Breast epithelium (tissue), 4 donors: ENCODE results near the gene OSER1. TPM values are rescaled to one million over a fixed set of nuclear protein-coding genes. Genes with fewer than 3 reads are reported as not detected.

Experiments used
- DNase-seq, 2 donors: peaks; one replicate each; pipeline ENCODE4 v3.0.0-alpha.2; 2019; ENCODE audit warnings: low spot score in 2 of 2
- H3K27ac ChIP-seq, 2 donors: fragments of 200-600 bp; sonication (generic) in 1 of 2; one replicate each; pipeline ENCODE4 v1.5.1; 2016 to 2019; ENCODE audit warnings: mild to moderate bottlenecking in 1 of 2
- H3K27me3 ChIP-seq, 2 donors: fragments of 200-600 bp; sonication (generic) in 1 of 2; one replicate each; pipeline versions ENCODE4 v1.5.1 to v1.6.0; 2017 to 2019; ENCODE audit warnings: control low read depth in 1 of 2, mild to moderate bottlenecking in 1 of 2
- H3K36me3 ChIP-seq: fragments of 200-600 bp; one replicate; pipeline ENCODE4 v1.5.1; 2019
- H3K4me1 ChIP-seq, 2 donors: fragments of 200-600 bp; sonication (generic); one replicate each; pipeline ENCODE4 v1.5.1; 2016 to 2019; ENCODE audit warnings: control low read depth in 1 of 2
- H3K4me3 ChIP-seq, 3 donors: fragments of 200-600 bp; sonication (generic); 1 replicate in 2 of 3; 2 replicates in 1 of 3; pipeline ENCODE4 v1.5.1; 2016 to 2019; ENCODE audit warnings: mild to moderate bottlenecking in 3 of 3, moderate library complexity in 2 of 3
- H3K9me3 ChIP-seq, 2 donors: fragments of 200-600 bp; sonication (generic) in 1 of 2; one replicate each; pipeline ENCODE4 v1.5.1; 2016 to 2019; ENCODE audit warnings: control low read depth in 1 of 2
- POLR2A ChIP-seq: fragments of 450-650 bp; IDR thresholded peaks from one replicate; pipeline ENCODE4 v1.6.1; 2016; ENCODE audit warnings: antibody characterized with exemption, mild to moderate bottlenecking, moderate library complexity
- POLR2AphosphoS5 ChIP-seq, 3 donors: sonication (generic); formaldehyde crosslinking; IDR thresholded peaks; one replicate each; pipeline ENCODE4 v1.6.1; 2017; ENCODE audit warnings: antibody characterized with exemption in 3 of 3
- intact Hi-C: fragments of 100-400 bp; cut with DNase I; formaldehyde crosslinking; loops from one replicate; pipeline ENCODE4 v1.15.1; 2023; ENCODE audit warnings: low total_unique reads
- total RNA-seq, 3 donors: library from RNA; depleted of rRNA; stranded (reverse); fragments of >200 nt; gene quantifications; one replicate each; pipeline ENCODE4 v1.1.0, GENCODE V29; 2016
- TF ChIP-seq, protein P1 (sequence below), 3 donors: fragments of 450-650 bp; IDR thresholded peaks; one replicate each; pipeline ENCODE4 v1.5.1; 2016 to 2017; ENCODE audit warnings: antibody characterized with exemption in 3 of 3, mild to moderate bottlenecking in 3 of 3, moderate library complexity in 3 of 3

OSER1 gene
- total RNA-seq, 3 donors from 2014 or later, result 59.6 to 73.8 (median 67.2) TPM

DNA sequence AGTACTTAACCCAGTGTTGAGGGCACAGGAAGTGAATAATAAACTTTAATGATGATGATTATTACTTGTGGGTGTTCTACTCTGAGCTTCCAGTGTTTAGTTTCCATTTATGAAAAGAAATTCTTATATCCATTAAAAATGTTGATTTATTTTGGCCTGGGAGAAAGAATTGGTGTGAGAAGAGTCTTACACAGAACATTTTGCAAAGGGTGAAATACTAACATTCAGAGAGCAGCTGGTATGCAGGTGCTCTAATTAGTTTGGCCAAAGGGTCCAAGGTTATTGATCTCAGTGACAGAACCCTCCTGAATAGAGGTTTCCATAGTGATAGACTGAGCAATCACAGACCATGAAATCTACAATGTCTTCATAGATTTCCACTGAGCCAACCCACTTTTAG, 4.4 kb downstream of the OSER1 start:
- intact Hi-C loops, result no loop called here
- Histone ChIP-seq H3K27me3 (no peaks in the 10 kb centered on the region), H3K27ac (no peak overlapping the region), H3K9me3 (no peaks in the 10 kb centered on the region), H3K4me1 (peaks cover 0 to 12% of the 10 kb centered on the region in 2 donors), H3K4me3 (no peak overlapping the region), H3K36me3 (no peaks in the 10 kb centered on the region)
- TF ChIP-seq POLR2AphosphoS5 (IDR thresholded peaks at IDR 0.05), result no peak
- TF ChIP-seq, protein P1, sequence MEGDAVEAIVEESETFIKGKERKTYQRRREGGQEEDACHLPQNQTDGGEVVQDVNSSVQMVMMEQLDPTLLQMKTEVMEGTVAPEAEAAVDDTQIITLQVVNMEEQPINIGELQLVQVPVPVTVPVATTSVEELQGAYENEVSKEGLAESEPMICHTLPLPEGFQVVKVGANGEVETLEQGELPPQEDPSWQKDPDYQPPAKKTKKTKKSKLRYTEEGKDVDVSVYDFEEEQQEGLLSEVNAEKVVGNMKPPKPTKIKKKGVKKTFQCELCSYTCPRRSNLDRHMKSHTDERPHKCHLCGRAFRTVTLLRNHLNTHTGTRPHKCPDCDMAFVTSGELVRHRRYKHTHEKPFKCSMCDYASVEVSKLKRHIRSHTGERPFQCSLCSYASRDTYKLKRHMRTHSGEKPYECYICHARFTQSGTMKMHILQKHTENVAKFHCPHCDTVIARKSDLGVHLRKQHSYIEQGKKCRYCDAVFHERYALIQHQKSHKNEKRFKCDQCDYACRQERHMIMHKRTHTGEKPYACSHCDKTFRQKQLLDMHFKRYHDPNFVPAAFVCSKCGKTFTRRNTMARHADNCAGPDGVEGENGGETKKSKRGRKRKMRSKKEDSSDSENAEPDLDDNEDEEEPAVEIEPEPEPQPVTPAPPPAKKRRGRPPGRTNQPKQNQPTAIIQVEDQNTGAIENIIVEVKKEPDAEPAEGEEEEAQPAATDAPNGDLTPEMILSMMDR (IDR thresholded peaks at IDR 0.05), result no peak
- TF ChIP-seq POLR2A, result no peak
- no peak for DNase-seq

DNA sequence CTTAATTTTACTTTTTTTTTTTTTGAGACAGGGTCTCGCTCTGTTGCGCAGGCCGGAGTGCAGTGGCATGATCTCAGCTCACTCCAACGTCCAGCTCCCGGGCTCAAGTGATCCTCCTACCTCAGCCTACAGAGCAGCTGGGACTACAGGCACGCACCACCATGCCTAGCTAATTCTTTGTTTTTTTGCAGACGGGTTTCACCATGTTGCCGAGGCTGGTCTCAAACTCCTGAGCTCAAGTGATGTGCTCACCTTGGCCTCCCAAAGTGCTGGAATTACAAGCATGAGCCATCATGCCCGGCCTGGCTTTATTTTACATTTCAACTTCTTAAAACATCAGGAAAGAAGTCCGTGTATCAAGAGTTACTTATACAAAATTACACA, 5.7 kb downstream of the OSER1 start:
- H3K27ac ChIP-seq, result peak overlapping the region; percentile 81 to 86
- peaks cover 0 to 12% of the 10 kb centered on the region in 2 donors for H3K4me1 ChIP-seq
- no peak overlapping the region for H3K4me3 ChIP-seq
- TF ChIP-seq, protein P1 (IDR thresholded peaks at IDR 0.05), result no peak
- no peak for TF ChIP-seq POLR2AphosphoS5 (IDR thresholded peaks at IDR 0.05)
- no peak for DNase-seq
- no peaks in the 10 kb centered on the region for H3K36me3 ChIP-seq
- no peaks in the 10 kb centered on the region for H3K27me3 ChIP-seq
- intact Hi-C loops, result no loop called here
- no peaks in the 10 kb centered on the region for H3K9me3 ChIP-seq

DNA sequence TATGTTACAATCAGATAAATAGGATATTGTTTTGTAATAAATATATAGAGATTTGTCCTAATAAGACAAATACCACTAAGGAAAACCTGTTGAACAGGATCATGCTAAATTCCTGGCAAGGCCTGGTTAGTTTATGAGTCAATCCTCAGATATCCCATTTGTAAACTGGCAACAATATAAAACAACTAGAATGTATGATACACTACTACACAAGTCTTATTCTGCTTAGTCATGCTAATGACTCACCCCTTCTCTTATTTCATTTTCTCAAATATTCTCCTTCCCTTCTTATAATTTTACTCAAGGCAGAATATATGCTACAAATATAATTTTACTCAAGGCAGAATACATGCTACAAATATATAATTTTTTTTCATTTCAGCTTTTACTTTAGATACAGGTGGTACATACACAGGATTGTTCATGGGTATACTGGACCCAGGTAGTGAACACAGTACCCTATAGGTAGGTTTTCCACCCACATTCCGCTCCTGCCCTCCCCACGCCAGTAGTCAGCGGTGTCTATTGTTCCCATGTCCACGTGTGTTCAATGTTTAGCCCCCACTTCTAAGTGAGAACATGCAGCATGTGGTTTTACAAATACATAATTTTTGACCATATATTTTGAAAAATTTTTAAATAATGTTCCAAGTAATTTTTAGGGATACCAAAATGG, 6.3 kb downstream of the OSER1 start:
- Histone ChIP-seq H3K27me3 (no peaks in the 10 kb centered on the region), H3K27ac (peak overlapping the region; percentile 81 to 86), H3K9me3 (no peaks in the 10 kb centered on the region), H3K36me3 (no peaks in the 10 kb centered on the region), H3K4me3 (no peak overlapping the region), H3K4me1 (peaks cover 0 to 12% of the 10 kb centered on the region in 2 donors)
- no peak for DNase-seq
- TF ChIP-seq, protein P1 (IDR thresholded peaks at IDR 0.05), result no peak
- no peak for TF ChIP-seq POLR2AphosphoS5 (IDR thresholded peaks at IDR 0.05)
- TF ChIP-seq POLR2A, result no peak
- intact Hi-C loops, result no loop called here

DNA sequence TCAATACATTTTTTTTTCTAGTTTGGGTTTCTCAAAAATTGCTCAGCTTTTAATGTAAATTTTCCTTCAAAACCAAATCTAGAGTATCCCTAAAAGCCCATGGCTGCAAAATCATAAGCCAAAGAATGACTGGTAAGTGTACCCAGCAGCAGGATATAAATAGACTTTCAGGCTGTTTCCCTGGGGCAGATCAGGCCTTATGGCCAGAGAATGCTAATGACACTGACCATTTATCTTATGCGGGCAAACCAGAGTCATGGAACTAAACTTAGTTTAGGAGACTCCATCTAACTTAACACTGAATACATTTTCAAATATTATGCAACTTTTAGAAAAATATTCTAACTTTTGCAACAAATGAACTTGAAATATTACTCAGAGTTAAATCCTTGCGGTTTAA, 7.4 kb downstream of the OSER1 start:
- Histone ChIP-seq H3K27me3 (no peaks in the 10 kb centered on the region), H3K27ac (peak overlapping the region in 1 of 2 donors; percentile 63), H3K36me3 (no peaks in the 10 kb centered on the region), H3K4me3 (no peak overlapping the region), H3K9me3 (no peaks in the 10 kb centered on the region), H3K4me1 (peaks cover 0 to 12% of the 10 kb centered on the region in 2 donors)
- intact Hi-C loops, result no loop called here
- no peak for DNase-seq
- TF ChIP-seq, protein P1 (IDR thresholded peaks at IDR 0.05), result no peak

DNA sequence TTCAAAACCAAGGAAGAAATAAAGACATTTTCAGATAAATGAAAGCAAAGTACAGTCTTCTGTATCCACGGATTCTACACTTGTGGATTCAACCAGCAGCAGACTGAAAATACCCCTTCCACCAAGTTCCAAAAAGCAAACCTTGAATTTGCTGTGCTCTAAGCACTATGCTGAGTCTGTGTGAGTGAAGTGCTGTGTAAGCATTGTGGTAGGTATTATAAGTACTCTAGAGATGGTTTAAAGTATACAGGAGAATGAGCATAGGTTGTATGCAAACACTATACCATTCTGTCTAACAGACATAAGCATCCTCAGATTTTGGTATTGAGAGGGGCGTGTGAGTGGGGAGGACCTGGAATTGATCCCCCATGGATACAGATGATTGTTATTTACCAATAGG, 9.6 kb downstream of the OSER1 start:
- no peak for DNase-seq
- TF ChIP-seq POLR2AphosphoS5 (IDR thresholded peaks at IDR 0.05) (no peak), POLR2A (no peak)
- TF ChIP-seq, protein P1 (IDR thresholded peaks at IDR 0.05), result no peak
- H3K4me1 ChIP-seq, result peaks cover 0 to 12% of the 10 kb centered on the region in 2 donors
- no peaks in the 10 kb centered on the region for H3K36me3 ChIP-seq
- intact Hi-C loops, result no loop called here
- H3K27ac ChIP-seq, result no peak overlapping the region
- no peaks in the 10 kb centered on the region for H3K27me3 ChIP-seq
- no peak overlapping the region for H3K4me3 ChIP-seq
- H3K9me3 ChIP-seq, result no peaks in the 10 kb centered on the region
